Fibroblast of mammary gland (primary cell): ENCODE data around the gene DHFR2.
"Not testable (repeated sequence)": the region's sequence is repeated elsewhere in the genome, so short reads cannot be mapped to it uniquely, and the experiment has no call there.

Experiments
- DNase-seq: peaks from one replicate; pipeline ENCODE4 v3.0.0-alpha.2; 2010; ENCODE audit warnings: low read depth
- H3K4me3 ChIP-seq: 2 replicates; pipeline ENCODE4 v1.5.1; 2011; ENCODE audit warnings: low read depth, mild to moderate bottlenecking, low read length, moderate library complexity; ENCODE audit not compliant: control insufficient read depth
- CTCF ChIP-seq: conservative IDR thresholded peaks from 2 replicates; pipeline ENCODE4 v1.5.1; 2011; ENCODE audit warnings: low read depth, low read length, inconsistent platforms; ENCODE audit not compliant: control insufficient read depth, insufficient read depth

Gene DHFR2

GRCh38 chr3:94046533-94046932 lies 16.2 kb downstream of the DHFR2 start:
- no peak for TF ChIP-seq CTCF
- no peak for DNase-seq
- H3K4me3 ChIP-seq: no peak overlapping the region

GRCh38 chr3:94044100-94044936 lies 18.4 kb downstream of the DHFR2 start:
- not testable (repeated sequence) for DNase-seq, H3K4me3 ChIP-seq

GRCh38 chr3:94043285-94043684 lies 19.4 kb downstream of the DHFR2 start:
- no peak overlapping the region for H3K4me3 ChIP-seq
- no peak for TF ChIP-seq CTCF
- DNase-seq: no peak

- TF ChIP-seq CTCF: peak; percentile 68
- H3K4me3 ChIP-seq: no peak overlapping the region
- peak; percentile 79 for DNase-seq
These were observed 25.7 kb downstream of the DHFR2 start for GRCh38 chr3:94036909-94037507.

- no peak for DNase-seq
- no peak within 1 kb of the TSS for H3K4me3 ChIP-seq
- TF ChIP-seq CTCF: no peak
These were observed 34.5 kb downstream of the DHFR2 start, which contains the start of gene STX19 for GRCh38 chr3:94028093-94028837. STX19 (minus strand) TSS chr3:94028597; CDS start chr3:94015269, 13,328 bp downstream.

GRCh38 chr3:94026623-94027022 lies 36.1 kb downstream of the DHFR2 start:
- no peak overlapping the region for H3K4me3 ChIP-seq
- no peak for TF ChIP-seq CTCF
- DNase-seq: no peak

- peak; percentile 30 for DNase-seq
- no peak for TF ChIP-seq CTCF
These were observed 38.3 kb downstream of the DHFR2 start for GRCh38 chr3:94024385-94024784.

More at GRCh38 chr3:94024385-94024784, 38.3 kb downstream of the DHFR2 start:
- no peak overlapping the region for H3K4me3 ChIP-seq
